Nucleus accumbens (tissue), 56 donors: ENCODE measurements around the gene CINP.
"Not testable (repeated sequence)": the region's sequence is repeated elsewhere in the genome, so short reads cannot be mapped to it uniquely, and the experiment has no call there.

Experiments
- DNase-seq, 56 donors: peaks; one replicate each; lab custom pipeline; 2025; lab: John Stamatoyannopoulos, UW

The CINP gene

DNA sequence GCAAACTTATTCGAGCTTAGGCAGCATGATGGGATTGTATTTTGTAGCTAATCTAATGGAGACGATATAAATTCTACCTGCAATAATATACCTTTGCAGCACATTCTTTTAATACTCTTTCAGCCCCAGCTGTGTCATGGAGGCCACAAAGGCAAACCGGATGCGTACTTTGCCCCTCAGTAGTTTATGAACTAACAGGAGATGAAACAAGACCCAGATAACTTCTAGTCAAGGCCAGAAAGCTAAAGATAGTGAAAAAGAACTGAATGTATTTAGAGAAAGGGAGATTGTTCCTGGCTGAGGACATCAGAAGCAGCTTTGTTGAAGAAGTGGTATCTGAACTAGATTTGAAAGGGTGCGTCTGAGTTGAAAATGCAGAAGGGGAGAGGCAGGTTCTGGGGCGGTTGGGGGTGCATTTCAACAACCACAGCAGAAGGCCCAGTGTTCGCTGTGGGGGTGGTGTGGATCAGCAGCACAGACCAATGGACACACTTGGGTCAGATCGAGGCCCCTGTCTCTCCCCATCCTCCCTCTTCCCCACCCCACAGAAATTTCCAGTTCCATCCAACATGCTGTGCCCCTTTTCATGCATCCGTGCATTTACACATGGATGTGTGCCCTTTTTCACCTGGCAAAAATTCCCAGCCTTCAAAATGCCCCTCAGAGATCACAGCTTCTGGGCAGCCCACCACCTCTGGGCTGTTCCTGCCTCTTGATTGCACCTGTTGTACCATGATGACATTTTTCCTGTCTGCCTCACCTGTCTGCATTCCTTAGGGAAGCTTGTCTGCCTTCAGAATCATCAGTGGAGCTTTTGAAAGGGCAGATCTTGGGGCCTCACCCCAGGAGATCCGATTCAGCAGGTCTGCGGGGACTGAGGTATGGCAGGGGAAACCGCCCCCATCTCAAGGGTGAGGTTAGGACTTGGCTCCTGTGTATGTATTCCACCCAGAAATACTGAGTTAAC is 41.0 kb downstream of the CINP start:
- DNase-seq: no peak

DNA sequence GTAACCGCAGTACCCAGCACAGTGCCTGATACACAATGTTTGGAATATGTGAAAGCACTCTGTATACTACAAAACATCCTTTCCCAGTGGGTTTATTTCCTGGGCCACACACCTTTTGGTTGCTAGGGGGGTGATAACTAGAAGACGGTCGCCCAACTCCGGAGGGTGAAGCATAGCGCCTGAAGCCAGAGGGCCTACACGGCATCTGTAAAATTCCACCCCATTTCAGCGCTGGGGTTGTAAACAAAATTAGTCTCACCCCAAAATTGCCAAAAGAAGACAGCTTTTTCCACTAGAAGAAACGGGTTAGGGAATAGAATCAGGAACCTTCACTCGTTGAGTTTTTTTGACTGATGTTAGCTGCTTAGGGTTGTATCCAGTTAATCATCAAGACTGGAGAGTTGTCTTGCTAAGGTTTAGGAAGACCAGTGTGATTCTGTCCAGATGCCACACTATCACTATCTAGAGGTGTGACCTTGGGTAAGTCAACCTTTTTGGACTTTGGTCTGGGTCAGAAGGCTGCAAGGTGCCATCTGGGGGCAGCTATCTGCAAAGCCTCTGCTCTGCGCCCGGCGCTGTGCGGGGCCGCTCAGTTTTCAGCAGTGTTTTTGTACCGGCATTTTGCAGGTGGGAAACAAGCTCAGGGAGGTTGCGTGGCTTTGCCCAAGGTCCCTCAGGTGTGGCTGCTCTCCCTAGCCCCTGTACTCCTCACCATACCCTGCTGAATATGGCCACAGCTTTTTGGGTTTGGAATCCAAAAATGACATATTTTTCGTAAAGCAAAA is 41.8 kb downstream of the CINP start:
- DNase-seq: no peak

DNA sequence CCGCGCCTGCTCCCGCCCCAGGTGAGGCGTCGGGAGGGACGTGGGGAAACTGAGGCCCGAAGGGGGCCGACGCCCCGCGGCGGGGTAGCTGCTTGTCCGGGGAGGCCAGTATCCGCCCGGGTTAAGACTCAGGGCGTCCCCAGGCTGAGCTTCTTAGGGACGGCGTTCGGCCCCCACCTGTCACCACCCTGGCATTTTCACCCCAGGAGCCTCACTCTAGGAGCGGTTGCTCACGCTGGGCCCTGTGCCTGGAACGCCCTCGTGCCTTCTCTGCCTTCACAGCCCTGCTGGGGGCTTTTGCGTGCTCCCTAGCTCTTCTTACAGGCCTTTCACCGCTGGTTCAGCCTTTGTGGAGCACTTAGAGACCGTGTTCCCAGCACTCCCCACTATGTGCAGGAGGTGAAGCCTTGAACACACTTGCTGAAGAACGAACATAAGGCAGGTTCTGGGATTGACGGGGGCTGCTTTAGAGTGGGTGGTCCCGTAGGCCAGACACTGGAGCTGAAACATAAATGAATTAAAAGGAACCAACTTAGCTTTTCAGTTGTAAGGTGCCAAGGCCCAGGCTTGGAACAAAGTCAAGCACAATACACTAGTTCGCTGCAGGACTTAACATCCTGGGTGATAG is 42.5 kb downstream of the CINP start:
- DNase-seq: peak in 38 of 56 donors; percentile 11 to 58 (median 32)

DNA sequence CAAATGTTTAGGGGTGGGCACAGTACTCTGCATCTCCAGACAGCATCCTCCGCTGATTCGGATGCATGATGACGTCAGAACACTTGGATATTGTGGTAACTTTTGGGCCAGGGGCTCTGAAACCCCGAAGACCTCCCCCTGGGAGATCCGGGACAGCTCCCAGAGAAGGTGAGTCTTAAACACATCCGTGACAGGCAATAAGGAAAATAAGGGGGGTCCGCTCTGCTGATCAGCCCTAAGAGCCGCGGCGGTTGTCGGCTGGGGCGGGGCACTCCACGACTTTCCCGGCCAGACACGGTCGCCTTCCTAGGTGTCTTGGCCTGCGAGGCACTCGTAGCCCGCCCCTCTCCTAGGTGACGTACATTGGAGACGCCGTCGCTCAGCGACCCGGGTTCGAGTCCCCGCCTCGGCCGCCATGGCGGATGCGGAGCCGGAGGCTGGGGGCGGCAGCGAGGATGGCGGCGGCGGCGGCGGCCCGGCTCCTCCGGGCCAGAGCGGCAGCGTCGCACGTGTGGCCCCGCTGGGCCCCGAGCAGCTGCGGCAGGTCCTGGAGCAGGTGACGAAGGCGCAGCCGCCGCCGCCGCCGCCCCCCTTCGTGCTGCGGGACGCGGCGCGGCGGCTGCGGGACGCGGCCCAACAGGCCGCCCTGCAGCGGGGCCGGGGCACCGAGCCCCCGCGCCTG is 43.2 kb downstream of the CINP start, which contains the start of gene ZNF839:
Gene ZNF839, plus strand, starts transcription at position 396 of the 682 bp plus-strand sequence. Its CDS starts 20 bp downstream, at position 416.
- peak; percentile 23 to 94 (median 81) for DNase-seq

DNA sequence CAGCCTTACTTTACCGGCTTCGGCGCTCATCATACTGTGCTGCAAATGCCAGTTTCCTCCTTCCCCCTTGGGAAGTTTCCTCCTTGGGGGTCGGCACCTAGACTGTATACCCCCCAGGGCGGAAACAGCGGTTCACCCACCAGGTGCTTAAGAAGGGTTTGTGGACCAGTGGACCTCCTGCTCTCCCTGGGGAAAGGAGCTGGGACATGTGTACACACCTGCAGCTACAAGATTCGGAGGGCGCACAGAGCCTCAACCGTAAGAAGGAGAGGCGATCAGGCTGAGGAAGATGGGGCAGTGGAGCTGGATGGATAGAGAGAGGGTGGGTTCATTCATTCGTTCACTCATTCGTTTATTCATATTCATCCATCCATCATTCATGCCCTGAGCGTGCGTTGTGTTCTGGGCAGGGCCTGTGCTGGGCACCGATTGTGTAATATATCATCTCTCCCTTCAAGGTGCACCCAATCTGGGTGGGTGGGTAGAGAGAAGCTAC is 43.9 kb downstream of the CINP start:
- peak in 1 of 56 donors; percentile 48 for DNase-seq

DNA sequence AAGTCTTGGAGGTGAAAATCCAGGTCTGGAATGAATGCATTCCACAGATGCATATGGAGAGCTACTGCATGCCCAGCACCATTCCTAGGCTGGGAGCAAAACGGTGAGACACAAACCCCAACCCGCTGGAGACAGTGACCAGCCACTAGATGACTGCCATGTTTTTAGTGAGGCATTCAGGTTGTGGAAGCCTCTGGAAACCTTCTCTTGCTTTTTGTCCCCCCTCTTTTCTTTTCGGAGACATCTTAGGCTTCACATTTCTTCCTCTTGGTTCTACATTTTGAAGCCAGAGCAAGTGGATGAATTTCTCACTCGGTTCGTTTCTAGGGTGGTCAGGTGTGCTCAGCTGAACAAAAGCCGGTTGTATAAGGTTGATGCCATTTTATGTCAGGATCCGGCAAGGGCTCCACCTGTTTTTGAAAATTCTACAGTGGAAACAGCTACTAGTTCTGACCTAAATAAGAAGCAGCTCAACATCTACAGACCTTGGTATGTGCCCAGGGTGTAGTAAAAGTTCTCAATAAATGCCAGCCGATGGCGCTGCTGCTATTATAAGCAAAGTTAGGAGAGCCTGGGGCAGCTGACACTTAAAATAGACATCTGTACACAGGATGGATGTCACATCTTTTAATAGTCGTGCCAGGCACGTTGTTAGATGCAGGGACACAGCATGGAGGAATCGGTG is 45.0 kb downstream of the CINP start:
- peak in 11 of 56 donors; percentile 12 to 53 (median 31) for DNase-seq

DNA sequence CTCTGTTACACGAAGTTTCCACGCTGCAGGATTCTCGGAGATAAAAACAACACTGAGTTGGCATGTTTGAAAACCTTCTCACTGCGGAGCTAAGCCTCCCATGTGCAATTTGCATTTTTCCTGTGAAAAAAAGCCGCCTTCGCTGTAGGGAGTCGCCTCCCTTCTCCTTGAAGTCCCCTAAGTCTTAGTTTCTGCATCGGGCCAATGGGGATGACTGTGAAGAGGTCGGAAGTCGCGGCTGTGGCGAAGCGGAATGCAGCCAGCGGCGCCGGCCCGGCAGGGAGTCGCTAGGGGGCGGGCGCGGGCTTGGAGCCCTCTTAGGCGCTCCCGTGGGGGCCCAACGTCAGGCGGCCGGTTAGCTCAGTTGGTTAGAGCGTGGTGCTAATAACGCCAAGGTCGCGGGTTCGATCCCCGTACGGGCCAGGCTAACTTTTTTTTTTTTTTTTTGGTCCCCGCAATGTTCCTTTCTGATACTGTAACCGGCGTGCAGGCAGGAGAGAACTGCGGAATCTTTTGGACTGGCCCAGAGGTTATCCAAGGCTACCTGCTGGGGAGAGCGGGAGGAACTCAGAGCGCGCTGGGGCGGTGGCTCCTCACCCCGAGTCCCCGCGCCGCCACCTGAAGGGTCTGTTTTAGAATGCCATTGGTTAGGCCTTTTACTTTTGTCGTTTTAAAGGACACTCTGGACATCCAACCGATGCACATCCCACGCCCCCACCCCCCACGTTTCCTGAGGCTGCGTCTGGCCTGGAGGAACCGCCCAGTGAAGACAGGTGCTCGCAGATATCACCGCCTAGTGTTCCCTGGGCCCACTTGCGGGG is 45.7 kb downstream of the CINP start:
- DNase-seq: peak in 55 of 56 donors; percentile 53 to 96 (median 89)

DNA sequence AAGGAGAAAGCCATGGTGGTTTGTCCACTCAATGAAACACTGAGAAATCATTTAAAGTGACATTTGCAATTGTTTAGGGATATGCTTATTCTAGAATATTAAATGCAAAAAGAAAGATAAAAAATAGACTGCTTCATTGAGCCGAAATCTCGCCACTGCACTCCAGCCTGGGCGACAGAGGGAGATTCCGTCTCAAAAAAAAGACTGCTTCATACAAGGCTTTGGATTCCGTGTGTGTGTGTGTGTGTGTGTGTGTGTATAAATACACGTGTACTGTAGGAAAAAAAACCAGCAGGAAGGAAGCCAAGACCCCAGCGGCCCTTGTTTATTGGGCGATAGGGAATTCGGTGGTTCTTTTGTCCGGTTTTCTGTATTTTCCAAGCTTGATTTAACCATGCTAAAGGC is 46.4 kb downstream of the CINP start:
- peak in 7 of 56 donors; percentile 37 to 68 (median 46) for DNase-seq

DNA sequence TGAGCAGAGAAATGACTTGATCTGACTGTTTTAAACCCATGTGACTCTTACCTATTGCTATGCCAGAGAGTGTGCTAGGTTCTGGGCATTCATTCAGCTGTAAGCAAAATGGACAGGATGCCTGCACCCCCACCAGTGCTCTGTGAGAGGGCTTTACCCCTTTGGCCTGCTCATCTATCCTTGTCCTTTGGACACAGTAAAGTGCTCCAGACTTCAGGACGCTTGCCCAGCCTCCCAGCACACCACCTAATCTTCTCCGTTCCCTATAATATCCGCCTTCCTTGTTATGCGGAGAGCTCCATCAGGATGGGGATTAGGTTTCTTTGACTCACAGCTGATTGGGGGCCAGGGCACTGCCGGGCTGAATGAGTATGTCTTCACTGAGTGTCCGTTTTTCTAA is 47.6 kb downstream of the CINP start:
- DNase-seq: peak in 3 of 56 donors; percentile 7 to 19 (median 16)

DNA sequence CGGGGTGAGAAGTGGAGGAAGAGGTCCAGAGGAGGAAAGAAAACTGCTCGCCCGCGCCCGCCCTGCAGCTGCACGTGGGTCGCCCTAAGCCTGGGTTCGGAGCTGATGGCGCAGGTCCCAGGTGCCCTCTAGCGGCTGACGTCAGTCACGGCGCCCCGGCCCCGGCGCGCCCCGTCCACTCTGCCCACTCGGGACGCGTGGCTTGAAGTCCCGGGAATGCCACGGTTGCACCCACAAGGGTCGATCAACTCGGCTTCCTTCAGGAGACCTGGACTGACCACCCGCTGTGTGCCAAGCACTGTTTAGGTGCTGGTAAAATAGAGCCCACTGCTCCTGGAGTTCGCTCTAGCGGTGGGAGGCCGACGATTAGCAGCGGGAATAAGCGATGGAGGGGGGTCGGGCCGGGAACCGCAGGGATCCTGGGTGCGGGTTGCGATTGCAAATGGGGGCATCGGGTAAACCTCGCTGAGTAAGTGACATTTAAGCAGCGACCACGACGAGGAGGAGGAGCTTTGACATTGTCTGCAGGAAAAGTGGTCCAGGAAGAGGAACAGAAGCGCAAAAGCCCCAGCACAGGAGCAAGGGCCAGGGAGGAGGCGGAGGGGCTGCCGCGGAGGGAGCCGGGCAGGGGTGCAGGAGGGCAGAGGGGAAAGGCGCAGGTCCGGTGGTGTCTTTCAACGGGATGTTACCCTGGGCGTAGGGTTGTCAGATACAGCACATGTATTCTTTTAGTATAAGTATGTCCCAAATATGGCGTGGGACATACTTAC is 48.3 kb downstream of the CINP start:
- DNase-seq: peak in 54 of 56 donors; percentile 27 to 91 (median 76)

DNA sequence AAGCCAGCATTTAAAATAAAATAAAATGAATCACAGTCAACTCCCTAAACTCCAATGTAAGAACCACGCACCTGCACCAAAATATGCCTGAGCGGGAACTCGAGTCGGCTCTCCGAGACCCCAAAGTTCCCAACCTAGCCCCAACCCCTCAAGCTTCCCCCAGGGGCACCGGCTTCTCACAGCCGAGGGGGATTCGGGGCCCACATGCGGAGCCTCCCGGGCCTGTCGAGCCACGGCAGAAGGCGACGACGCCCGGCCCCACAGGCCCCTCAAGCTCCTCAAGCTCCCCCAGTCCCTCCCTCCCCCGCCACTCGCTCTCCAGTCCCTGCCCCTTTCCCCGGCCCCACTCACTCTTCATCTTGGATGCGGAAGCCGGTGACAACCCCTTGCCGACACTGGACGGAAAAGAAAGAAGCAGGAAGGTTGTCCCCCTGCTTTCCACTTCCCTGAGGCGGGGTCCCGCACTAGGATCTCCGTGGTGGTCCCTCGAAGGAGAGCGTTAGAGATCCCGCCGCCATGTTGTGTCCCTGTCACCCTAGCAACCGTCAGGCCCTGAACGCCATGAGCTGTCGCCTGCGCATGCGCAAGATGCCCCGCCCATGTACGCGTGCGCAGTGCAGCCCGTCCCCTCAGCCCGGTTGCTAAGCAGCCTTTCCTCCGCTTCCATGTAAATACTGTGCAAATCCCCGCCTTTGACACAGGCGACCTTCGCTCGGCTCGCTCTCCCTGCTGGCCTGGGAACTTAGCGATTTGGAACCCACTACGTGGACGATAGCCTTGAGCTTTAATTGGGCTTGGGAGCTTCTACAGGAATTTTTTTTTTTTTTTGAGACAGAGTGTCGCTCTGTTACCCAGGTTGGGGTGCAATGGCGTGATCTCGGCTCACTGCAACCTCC is 57.8 kb downstream of the CINP start, which contains the start of gene MOK:
Gene MOK, minus strand, starts transcription at position 554 of the 896 bp plus-strand sequence. Its CDS starts 196 bp downstream, at position 358.
- DNase-seq: peak; percentile 58 to 96 (median 92)

DNA sequence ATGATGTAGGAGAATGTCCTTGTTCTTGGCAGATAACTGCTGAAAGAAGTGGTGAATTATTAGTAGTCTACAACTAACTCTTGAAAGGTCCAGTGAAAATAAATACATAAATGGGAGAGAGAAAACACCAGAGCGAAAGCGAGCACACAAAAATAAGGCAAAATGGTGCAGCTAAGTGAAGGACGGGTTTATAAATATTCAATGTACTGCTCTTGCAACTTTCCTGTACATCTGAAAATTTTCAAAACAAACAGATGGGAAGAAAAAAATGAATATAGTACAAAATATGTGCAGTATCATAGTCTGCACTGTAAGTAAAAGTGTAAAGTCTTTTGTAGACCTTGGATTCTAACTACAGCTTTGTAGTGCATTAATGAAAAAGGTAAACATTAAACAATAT is 59.0 kb downstream of the CINP start:
- DNase-seq: no peak

DNA sequence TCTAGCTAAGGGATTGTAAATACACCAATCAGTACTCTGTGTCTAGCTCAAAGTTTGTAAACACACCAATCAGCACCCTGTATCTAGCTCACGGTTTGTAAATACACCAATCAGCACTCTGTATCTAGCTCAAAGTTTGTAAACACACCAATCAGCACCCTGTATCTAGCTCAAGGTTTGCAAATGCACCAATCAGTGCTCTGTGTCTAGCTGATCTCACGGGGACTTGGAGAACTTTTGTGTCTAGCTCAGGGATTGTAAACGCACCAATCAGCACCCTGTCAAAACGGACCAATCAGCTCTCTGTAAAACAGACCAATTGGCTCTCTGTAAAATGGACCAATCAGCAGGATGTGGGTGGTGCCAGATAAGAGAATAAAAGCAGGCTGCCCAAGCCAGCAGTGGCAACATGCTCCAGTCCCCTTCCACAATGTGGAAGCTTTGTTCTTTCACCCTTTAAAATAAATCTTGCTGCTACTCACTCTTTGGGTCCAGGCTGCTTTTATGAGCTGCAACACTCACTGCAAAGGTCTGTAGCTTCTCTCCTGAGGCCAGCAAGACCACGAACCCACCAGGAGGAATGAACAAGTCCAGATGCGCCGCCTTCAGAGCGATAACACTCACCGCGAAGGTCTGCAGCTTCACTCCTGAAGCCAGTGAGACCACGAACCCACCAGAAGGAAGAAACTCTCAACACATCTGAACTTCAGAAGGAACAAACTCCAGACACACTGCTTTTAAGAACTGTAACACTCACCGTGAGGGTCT is 64.2 kb downstream of the CINP start:
- DNase-seq: not testable (repeated sequence)
